Kidney tubule cell (primary cell): ENCODE data around the gene MYMX.
"Not testable (repeated sequence)": the region's sequence is repeated elsewhere in the genome, so short reads cannot be mapped to it uniquely, and the experiment has no call there.

Experiments
- DNase-seq: peaks from one replicate; pipeline ENCODE4 v3.0.0-alpha.2; 2018; ENCODE audit warnings: low spot score

MYMX gene

DNA sequence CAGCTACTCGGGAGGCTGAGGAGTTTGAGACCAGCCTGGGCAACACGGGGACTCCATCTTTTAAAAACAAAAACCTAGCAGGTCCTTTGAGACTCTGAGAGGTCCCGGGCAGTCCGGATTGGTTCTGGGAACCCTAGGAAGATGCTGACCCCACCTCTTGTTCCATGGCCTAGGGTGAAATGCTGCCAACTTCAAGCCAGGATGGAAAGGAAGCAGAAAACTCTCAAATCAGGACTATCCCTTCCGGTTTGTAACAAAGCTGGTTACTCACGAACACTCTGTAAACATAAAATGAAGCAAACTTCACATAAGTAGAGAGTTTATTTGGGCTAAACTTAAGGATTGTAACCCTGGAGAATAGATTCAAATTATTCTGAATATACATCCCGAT, 30.1 kb upstream of the MYMX start:
- DNase-seq = no peak

DNA sequence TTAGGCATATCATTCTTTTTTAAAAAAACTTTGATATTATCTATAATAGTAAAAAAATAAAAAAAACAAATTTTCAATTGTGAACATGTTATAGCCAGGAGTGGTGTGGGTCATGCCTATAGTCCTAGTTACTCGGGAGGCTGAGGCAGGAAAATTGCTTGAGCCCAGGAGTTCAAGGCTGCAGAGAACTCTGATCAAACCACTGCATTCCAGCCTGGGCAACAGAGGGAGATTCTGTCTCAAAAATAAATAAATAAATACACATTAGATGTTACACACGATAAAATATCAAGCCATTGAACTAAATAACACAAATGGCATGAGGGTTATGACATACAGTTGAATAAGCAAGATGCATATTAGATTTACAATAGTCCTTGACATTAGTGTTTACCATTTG, 27.9 kb upstream of the MYMX start:
- no peak for DNase-seq

DNA sequence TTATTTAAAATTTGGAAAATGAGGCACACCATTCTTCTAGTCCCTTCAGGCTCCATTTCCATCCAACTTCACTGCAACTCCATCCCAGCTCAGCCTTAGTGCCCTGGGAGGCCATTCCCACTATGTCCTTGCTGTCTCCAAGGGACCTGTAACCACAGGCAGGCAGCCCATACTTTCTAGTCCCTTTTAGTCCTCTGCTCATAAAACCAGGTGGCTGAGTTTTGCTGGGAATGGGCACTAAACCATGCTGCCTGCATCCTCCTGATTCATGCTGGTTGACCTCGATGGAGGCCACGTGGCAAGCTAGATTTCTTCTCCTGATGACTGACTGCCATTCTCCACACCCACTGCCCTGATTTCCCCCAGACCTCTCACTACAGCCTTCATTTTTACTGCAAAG, 27.5 kb upstream of the MYMX start:
- no peak for DNase-seq

DNA sequence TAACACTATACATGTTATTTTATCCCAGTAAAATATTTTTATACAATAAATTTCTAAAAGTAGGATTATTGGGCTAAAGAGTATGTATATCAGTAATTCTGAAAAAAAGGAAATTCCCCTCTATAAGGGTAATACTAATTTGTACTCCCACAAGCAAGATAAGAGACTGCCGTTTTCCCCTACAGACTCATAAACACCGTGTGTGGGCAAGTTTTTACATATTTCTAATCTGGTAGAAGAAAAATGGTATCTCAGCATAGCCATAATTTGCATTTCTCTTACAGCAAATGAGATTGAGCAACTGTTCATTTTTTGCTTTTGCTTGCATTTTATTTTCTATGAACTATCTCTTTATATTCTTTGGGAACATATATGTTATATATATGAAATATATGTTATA, 26.0 kb upstream of the MYMX start:
- DNase-seq = no peak

DNA sequence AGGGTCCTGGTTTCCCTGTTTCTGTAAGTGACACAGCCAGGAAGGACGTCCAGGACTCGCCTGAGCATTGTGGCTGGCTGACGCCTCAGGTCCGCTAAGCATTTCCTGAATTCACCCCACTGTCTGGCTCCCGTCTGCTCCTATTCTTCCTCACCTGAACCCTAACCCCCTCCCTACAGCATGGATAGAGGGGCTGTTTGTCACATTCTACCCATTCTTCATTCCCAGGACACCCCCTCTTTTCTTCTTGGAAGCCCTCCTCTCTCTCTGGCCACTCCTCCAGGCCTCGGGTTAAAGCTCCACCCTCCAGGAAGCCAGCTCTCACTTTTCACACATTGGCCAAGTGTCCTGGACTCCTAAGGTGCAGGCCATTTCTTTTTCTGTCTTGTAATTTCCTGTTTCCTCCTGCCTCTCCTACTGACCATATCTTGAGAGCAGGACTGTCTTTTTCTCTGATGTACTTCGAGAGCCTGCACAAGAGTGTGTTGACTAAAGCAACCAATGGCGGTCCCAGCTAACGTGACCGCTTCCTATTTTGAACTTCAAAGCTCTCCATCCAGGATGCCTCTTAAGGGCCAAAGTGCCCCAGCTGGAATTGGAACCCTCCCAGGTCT, 24.2 kb upstream of the MYMX start:
- no peak for DNase-seq

DNA sequence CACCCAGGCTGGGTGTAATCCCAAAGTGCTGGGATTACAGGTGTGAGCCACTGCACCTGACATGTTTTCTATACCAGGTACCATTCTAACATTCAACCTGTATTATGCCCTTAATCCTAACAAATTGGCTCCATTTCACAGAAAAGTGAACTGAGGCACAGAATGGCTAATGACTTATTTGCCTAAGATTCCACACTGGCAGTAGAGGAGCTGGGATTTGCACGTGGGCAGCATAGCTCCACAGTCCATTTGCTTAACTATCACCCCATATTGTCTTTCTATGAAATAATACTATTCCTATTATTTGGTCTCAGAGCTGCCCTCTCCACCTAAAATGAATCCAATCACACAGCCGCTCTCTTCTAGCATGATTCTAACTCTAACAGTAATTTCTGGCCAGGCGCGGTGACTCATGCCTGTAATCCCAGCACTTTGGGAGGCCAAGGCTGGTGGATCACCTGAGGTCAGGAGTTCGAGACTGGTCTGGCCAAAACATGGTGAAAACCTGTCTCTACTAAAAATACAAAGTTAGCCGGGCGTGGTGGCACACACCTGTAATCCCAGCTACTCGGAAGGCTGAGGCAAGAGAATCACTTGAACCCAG, 23.3 kb upstream of the MYMX start:
- no peak for DNase-seq

DNA sequence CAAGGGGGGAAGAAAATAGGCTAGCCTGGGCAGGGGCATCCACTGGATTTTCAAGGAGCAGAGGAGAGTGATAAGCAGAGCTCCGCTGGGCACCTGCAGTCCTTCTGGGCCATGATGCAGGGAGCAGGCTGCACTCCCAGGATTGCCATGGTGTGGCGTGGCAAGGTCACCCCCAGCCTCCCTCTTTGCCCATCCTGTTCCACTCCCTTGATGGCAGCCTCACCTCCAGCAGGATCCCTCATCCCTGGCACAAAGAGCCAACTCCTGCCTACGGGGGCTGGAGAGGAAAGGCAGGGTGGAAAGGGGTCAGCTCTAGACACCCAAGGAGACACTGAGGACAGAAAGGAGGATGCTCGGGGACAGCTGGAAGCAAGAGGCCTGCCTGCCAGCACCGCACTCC, 22.4 kb upstream of the MYMX start:
- DNase-seq = no peak

DNA sequence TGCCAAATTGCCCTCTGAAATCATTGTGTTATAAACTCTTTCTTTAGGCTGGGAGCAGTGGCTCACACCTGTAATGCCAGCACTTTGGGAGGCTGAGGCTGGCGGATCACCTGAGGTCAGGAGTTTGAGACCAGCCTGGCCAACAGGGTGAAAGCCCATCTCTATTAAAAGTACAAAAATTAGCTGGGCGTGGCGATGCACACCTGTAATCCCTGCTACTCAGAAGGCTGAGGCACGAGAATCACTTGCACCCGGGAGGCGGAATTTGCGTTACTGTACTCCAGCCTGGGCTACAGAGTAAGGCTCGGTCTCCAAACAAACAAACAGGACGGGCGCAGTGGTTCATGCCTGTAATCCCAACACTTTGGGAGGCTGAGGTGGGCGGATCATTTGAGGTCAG, 20.4 kb upstream of the MYMX start:
- DNase-seq = not testable (repeated sequence)

DNA sequence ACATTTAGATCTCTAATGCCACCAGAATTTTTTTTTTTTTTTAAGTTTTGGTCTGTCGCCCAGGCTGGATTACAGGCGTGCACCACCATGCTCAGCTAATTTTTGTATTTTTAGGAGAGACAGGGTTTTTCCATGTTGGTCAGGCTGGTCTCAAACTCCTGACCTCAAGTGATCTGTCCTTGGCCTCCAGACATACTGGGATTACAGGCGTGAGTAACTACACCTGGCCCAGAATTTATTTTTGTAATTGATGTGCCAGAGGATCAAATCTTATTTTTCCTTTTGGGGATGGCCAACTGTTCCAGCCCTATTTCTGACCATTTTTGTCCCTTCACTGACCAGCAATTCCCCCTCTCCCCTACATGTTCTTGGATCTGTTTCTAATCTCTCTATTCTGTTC, 18.0 kb upstream of the MYMX start:
- no peak for DNase-seq

DNA sequence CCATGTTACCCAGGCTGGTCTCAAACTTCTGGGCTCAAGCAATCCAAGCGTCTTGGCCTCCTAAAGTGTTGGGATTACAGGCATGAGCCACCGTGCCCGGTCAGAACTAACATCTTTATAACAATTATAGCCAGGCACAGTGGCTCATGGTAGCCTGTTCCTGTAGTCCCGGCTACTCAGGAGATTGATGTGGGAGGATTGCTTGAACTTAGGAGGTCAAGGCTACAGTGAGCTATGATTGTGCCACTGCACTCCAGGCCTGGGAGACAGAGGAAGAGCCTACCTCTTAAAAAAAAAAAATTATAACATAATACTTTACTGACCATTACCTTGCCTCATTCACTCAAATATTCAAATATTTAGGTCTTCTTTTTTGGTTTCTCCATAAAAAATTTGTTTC, 16.8 kb upstream of the MYMX start:
- DNase-seq = no peak

DNA sequence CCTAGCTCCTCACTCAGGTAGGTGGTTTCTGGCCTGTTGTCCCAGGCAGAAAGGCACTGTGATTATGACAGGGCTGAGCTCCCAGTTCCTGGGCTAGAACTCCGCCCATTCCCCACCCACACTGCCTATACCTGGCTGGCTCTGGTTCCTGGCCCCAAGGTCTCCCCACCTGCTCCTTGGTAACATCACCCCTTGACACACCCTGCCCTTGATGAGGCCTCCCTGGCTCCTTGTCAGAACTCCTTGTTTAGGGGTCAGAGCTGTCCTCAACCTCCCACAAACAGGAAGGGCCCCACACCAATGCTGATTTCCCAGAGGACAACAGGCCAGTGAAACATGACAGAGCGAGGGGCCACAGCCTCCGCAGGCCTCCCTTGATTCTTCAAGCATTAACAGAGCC, 15.5 kb upstream of the MYMX start:
- DNase-seq = no peak

DNA sequence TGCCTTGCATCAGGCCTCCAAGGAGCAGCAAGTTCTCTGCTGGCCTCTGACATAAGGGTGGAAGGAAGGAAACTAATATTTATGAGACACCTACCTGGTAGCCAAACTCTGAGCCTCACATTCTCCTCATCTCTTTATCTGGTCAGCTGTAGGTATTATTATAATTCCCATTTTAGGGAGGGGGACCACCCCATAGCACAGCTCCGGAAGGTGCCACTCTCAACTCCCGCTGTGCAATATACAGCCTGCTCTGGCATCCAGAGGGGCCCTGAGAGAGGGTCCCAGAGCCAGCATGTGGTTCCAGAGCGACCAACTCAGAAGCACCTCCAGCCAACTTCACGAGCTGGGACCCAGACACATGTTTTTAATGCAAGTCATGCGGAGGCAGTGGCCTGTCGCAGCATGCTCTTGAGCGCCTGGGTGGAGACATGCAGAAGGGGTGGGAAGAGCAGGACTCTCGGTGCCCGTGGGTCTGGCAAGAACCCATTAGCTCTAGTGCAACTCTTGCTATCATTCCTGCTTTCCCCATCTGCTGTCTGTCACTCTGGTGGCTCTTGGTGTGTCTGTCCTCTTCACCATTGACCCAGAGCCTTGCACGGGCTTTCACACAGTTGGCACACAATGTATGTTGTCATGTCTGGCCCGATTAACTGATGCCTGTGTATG, 15.0 kb upstream of the MYMX start:
- DNase-seq = no peak

DNA sequence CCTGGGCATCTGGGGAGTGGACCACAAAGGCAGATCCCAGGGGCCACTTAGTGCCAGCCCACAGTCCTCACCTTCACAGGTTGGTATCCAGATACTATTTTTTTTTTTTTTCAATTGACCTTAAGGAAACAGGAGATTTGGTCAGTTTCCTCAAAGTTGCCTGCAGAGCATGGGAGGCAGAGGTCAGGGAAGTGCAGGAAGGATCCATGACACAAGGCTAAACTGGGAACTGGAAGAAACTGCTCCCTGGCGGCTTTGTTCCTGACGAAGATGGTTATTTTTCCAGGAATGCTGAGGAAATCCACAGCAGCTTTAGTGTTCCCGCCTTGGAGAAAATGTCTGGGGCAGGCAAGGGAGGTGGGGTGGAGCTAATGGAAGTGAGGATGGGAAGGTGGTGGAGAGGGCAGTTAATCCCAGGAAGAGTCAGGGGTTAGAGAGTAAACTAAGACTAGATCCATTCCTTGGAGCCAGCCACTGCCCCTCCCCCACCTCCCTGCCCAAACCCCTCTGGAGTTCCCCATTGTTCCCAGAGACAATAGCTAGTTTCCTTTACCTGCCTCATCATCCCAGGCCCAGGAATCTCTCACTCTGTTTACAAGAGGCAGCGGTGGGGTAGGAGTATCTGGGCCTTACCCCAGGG, 14.3 kb upstream of the MYMX start:
- DNase-seq = no peak

DNA sequence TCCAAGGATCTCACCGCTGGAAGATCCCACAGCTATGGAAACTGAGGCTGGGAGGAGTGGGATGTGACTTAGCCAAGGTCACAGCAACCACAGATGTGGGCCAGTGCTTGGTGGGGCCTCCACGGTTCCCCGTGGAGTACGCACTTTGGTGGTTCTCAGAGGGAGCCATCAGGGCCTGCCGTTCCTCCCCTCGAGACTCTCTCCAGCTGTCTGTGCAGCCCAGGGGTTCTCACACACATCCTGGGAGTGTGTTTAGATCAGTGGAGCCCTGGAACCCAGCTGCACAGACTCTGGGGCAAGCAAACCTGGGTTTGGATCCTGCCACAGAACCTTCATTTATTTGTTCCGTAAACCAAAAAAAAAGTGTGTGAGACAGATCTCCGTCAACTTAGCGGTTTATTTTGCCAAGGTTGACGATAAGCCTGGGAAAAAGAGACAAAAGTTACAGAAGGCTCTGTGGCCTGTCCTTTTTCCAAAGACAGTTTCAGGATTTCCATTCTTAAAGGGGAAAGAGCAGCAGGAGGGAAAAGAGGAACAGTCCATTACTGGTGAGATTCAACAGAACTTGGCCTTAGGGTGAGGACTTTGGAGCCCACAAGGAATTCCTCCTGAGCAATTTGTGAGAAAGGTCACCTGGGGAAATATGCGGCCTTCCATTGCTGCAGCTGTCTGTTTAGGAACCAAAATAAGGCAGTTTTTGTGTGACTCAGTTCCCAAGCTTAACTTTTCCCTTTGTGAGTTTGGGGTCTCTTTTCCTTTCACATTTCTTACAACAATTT, 13.6 kb upstream of the MYMX start:
- DNase-seq = no peak

DNA sequence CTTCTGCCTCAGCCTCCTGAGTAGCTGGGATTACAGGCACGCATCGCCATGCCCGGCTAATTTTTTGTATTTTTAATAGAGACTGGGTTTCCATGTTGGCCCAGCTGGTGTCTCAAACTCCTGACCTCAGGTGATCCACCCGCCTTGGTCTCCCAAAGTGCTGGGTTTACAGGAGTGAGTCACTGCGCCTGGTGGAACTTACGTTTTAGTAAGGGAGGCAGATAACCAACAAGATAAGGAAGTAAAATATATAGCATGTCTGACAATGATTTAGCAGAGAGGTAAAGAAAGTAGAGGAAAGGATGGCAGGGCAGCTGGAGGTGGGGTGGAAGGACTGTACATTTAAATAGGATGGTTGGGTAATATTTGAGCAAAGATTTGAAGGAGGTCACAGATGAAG, 12.8 kb upstream of the MYMX start:
- no peak for DNase-seq

DNA sequence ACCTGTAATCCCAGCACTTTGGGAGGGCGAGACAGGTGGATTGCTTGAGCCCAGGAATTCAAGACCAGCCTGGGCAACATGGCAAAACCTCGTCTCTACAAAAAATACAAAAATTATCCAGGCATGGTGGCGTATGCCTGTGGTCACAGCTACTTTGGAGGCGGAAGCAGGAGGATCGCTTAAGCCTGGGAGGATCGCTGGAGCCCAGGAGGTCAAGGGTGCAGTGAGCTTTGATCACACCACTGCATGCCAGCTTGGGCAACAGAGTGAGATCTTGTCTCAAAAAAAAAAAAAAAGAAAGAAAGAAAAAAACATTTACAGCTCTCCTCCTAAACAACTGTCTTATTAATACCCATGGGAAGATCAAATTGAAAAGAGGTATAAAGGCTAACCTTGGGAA, 8.8 kb upstream of the MYMX start:
- no peak for DNase-seq

DNA sequence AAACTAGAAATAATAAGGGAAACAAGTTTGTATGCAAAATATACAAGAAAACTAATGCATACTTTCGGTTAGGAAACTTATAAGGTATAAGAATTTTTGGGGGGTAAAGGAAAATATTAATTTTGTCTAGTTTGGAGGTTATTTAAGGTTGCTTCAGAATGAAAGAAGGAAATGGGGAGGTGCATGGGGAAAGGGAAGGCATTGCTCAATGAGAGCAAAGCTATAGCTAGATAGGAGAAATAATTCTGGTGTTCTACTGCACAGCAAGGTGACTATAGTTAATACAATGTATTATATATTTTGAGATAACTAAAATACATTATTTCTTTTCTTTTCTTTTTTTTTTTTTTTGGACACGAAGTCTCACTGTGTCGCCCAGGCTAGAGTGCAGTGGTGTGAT, 5.4 kb upstream of the MYMX start:
- no peak for DNase-seq

DNA sequence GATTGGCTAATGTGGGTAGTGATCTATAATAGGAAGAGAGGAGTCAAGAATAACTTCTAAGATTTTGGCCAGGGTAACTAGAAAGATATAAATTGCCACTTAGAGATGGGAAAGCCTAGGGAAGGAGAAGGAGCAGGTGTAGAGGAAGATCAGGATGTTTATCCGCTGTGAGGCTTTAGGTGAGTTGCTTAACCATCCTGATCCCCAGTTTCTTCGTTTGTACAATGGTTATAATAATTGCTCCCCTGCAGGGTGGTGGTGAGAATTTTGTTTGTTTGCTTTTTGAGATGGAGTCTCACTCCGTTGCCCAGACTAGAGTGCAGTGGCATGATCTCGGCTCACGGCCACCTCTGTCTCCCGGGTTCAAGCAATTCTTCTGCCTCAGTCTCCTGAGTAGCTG, 2.4 kb upstream of the MYMX start:
- no peak for DNase-seq

DNA sequence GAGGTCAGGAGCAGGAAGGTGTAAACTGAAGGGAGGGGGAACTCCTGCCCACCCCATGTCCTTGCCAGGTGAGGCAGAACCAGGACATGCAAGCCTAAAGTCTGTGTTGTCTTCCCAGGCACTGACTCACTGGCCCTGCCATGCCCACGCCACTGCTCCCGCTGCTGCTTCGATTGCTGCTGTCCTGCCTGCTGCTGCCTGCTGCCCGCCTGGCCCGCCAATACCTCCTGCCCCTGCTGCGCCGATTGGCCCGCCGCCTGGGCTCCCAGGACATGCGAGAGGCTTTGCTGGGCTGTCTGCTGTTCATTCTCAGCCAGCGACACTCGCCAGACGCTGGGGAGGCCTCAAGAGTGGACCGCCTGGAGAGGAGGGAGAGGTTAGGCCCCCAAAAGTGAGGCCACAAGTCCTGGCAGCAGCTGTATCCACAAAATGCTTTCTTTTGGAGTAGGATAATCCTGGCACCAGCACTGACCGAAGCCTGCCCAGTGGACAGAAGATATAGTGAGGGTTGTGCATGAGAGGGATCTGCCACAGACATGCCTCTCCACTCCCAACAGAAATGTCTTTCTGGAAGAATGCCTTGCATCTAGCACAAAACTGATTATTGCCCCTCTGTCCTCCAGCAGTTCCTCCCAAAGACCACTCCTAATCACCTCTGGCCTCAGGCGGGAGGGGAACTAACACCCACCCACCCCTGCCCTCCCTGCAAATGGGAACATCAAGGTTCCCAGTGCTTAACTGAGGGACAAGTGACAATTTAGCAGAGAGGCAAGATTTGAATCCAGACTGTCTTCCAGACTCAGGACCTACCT, 812 bp downstream of the MYMX start:
- DNase-seq = peak; percentile 78

DNA sequence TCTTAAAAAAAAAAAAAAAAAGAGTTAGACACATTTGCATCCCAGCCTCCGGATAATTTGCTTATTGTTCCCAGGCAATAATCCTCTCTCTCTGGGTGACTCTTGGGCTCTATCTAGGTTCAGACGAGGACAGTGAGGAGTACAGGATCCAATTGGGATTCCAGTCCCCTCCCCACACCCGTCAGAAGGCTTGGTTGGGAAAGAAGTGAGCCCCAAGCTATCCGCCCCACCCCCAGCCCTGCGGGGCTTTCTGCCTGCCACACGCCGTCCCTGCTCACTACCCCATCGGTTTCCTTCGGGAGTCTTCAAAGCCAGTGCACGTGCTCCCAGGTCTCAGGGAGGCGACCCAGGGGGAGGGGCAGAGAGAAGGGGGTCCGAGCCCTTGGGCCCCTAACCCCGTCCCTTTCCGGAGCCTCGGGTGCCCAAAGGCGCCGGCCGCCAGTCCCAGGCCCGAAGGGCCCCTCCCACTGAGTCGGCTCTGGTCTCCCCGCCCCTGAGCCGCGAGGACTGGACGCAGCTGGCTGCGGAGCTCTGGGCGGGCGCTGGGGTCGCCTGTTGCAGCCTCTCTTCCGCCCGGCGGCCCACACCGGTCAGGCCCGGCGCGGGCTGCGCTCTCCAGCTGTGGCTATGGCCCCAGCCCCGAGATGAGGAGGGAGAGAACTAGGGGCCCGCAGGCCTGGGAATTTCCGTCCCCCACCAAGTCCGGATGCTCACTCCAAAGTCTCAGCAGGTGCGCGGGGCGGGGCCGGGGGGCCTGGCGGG, 2.5 kb downstream of the MYMX start:
- DNase-seq = peak; percentile 75
